HAP-1 (cell line): Measurements from ENCODE around the gene SPIRE1.

ENCODE experiments used
- DNase-seq, 2 experiments: peaks; one replicate each; pipeline ENCODE4 v3.0.0-alpha.2; 2016 to 2020; ENCODE audit warnings: low spot score in 2 of 2
- H3K27me3 ChIP-seq: fragments of 250-450 bp; sonication (Bioruptor Pico); 2 replicates; pipeline ENCODE4 v1.5.1; 2020; ENCODE audit warnings: low read depth, mild to moderate bottlenecking, moderate library complexity
- H3K36me3 ChIP-seq: fragments of 250-450 bp; sonication (Bioruptor Pico); replicated peaks from 2 replicates; pipeline ENCODE4 v1.5.1; 2020; ENCODE audit warnings: mild to moderate bottlenecking
- H3K4me1 ChIP-seq: fragments of 250-450 bp; sonication (Bioruptor Pico); 2 replicates; pipeline ENCODE4 v1.5.1; 2020; ENCODE audit warnings: mild to moderate bottlenecking
- H3K4me3 ChIP-seq: fragments of 250-450 bp; sonication (Bioruptor Pico); 2 replicates; pipeline ENCODE4 v1.5.1; 2020; ENCODE audit warnings: mild to moderate bottlenecking, moderate library complexity
- H3K9me3 ChIP-seq: fragments of 250-450 bp; sonication (Bioruptor Pico); 2 replicates; pipeline ENCODE4 v1.5.1; 2020; ENCODE audit warnings: mild to moderate bottlenecking, moderate library complexity
- in situ Hi-C: fragments of 300-500 bp; cut with MboI; formaldehyde crosslinking; loops from 3 replicates; pipeline ENCODE4 v1.14.3; 2020; ENCODE audit warnings: low sequenced_read_pairs, inconsistent platforms, mixed read lengths

The SPIRE1 gene

GRCh38 chr18:12405066-12405465, 252.8 kb downstream of the SPIRE1 start:
- Histone ChIP-seq H3K27me3 (peaks cover 3% of the 10 kb centered on the region), H3K9me3 (no peaks in the 10 kb centered on the region), H3K4me1 (peaks cover 4% of the 10 kb centered on the region; the same call in 1 of the 2 replicates), H3K4me3 (no peak overlapping the region), H3K36me3 (no peaks in the 10 kb centered on the region)
- in situ Hi-C loops, result no loop called here
- DNase-seq, result no peak

GRCh38 chr18:12403601-12404506, 254.1 kb downstream of the SPIRE1 start:
- no peaks in the 10 kb centered on the region for H3K9me3 ChIP-seq
- no peak overlapping the region for H3K4me3 ChIP-seq
- DNase-seq, result no peak
- no peaks in the 10 kb centered on the region for H3K36me3 ChIP-seq
- no peaks in the 10 kb centered on the region for H3K4me1 ChIP-seq
- peaks cover 3% of the 10 kb centered on the region for H3K27me3 ChIP-seq
- in situ Hi-C loops, result no loop called here

- in situ Hi-C loops, result no loop called here
- Histone ChIP-seq H3K36me3 (no peaks in the 10 kb centered on the region), H3K4me1 (no peaks in the 10 kb centered on the region), H3K27me3 (peaks cover 3% of the 10 kb centered on the region), H3K9me3 (no peaks in the 10 kb centered on the region), H3K4me3 (no peak overlapping the region)
- DNase-seq, result no peak
Observed at GRCh38 chr18:12401881-12402280, 256.0 kb downstream of the SPIRE1 start.

GRCh38 chr18:12399231-12399630, 258.7 kb downstream of the SPIRE1 start:
- Histone ChIP-seq H3K36me3 (no peaks in the 10 kb centered on the region), H3K9me3 (no peaks in the 10 kb centered on the region), H3K4me1 (no peaks in the 10 kb centered on the region), H3K27me3 (no peaks in the 10 kb centered on the region), H3K4me3 (no peak overlapping the region)
- in situ Hi-C loops, result loop anchor here (25.0 kb wide), 1 partner anchor 538 kb away; the partner anchor contains the start of gene SEH1L
- DNase-seq, result no peak

GRCh38 chr18:12398625-12399024, 259.3 kb downstream of the SPIRE1 start:
- no peak overlapping the region for H3K4me3 ChIP-seq
- H3K27me3 ChIP-seq, result no peaks in the 10 kb centered on the region
- DNase-seq, result no peak
- H3K4me1 ChIP-seq, result no peaks in the 10 kb centered on the region
- no peaks in the 10 kb centered on the region for H3K36me3 ChIP-seq
- in situ Hi-C loops, result loop anchor here (25.0 kb wide), 1 partner anchor 539 kb away; the partner anchor contains the start of gene SEH1L
- H3K9me3 ChIP-seq, result no peaks in the 10 kb centered on the region

GRCh38 chr18:12397793-12398192, 260.1 kb downstream of the SPIRE1 start:
- Histone ChIP-seq H3K4me3 (no peak overlapping the region), H3K36me3 (no peaks in the 10 kb centered on the region), H3K4me1 (no peaks in the 10 kb centered on the region), H3K27me3 (no peaks in the 10 kb centered on the region), H3K9me3 (no peaks in the 10 kb centered on the region)
- DNase-seq, result no peak
- in situ Hi-C loops, result loop anchor here (25.0 kb wide), 1 partner anchor 540 kb away; the partner anchor contains the start of gene SEH1L

- in situ Hi-C loops, result loop anchor here (25.0 kb wide), 1 partner anchor 540 kb away; the partner anchor contains the start of gene SEH1L
Observed at GRCh38 chr18:12397254-12397653, 260.7 kb downstream of the SPIRE1 start.

More at GRCh38 chr18:12397254-12397653, 260.7 kb downstream of the SPIRE1 start:
- no peaks in the 10 kb centered on the region for H3K27me3 ChIP-seq
- no peaks in the 10 kb centered on the region for H3K9me3 ChIP-seq
- DNase-seq, result no peak
- no peak overlapping the region for H3K4me3 ChIP-seq
- H3K36me3 ChIP-seq, result no peaks in the 10 kb centered on the region
- no peaks in the 10 kb centered on the region for H3K4me1 ChIP-seq
